ENCODE data around the gene MAN1C1.

DNA sequence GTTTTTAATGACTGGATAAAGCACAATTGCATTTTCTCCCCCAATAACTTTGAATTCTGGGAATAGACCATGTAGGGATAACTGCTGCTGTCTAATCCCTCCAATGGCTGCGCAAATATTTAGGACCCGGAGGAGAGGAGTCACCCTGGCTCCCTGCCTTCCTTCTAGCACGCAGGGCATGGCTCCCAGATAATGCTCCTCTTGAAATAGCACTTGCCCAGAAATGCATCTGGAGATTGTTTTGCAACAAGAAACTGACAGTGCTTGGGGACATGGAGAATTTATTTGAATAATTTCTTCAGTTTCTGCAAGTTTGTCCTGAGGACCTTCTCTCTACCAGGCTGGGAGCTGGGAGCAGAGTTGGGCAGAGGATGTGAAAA lies 83.5 kb downstream of the MAN1C1 start:
- TF ChIP-seq, protein P1, sequence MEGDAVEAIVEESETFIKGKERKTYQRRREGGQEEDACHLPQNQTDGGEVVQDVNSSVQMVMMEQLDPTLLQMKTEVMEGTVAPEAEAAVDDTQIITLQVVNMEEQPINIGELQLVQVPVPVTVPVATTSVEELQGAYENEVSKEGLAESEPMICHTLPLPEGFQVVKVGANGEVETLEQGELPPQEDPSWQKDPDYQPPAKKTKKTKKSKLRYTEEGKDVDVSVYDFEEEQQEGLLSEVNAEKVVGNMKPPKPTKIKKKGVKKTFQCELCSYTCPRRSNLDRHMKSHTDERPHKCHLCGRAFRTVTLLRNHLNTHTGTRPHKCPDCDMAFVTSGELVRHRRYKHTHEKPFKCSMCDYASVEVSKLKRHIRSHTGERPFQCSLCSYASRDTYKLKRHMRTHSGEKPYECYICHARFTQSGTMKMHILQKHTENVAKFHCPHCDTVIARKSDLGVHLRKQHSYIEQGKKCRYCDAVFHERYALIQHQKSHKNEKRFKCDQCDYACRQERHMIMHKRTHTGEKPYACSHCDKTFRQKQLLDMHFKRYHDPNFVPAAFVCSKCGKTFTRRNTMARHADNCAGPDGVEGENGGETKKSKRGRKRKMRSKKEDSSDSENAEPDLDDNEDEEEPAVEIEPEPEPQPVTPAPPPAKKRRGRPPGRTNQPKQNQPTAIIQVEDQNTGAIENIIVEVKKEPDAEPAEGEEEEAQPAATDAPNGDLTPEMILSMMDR (IDR thresholded peaks at IDR 0.05; ENCODE audit: borderline replicate concordance, extremely low read depth, low read length, poor library complexity, severe bottlenecking) = no peak
- no peak for TF ChIP-seq EZH2 (IDR thresholded peaks at IDR 0.05; ENCODE audit: borderline replicate concordance, low read depth, low read length, severe bottlenecking)
